GM18858 (cell line): ENCODE results near the gene SPATA33.
"Not testable (repeated sequence)": the region's sequence is repeated elsewhere in the genome, so short reads cannot be mapped to it uniquely, and the experiment has no call there.

Source experiments
- ATAC-seq: cut with Tn5 transposase; IDR thresholded peaks from one replicate; pipeline ENCODE4 v1.9.1; 2021; ENCODE audit not compliant: unreplicated experiment

Gene SPATA33

DNA sequence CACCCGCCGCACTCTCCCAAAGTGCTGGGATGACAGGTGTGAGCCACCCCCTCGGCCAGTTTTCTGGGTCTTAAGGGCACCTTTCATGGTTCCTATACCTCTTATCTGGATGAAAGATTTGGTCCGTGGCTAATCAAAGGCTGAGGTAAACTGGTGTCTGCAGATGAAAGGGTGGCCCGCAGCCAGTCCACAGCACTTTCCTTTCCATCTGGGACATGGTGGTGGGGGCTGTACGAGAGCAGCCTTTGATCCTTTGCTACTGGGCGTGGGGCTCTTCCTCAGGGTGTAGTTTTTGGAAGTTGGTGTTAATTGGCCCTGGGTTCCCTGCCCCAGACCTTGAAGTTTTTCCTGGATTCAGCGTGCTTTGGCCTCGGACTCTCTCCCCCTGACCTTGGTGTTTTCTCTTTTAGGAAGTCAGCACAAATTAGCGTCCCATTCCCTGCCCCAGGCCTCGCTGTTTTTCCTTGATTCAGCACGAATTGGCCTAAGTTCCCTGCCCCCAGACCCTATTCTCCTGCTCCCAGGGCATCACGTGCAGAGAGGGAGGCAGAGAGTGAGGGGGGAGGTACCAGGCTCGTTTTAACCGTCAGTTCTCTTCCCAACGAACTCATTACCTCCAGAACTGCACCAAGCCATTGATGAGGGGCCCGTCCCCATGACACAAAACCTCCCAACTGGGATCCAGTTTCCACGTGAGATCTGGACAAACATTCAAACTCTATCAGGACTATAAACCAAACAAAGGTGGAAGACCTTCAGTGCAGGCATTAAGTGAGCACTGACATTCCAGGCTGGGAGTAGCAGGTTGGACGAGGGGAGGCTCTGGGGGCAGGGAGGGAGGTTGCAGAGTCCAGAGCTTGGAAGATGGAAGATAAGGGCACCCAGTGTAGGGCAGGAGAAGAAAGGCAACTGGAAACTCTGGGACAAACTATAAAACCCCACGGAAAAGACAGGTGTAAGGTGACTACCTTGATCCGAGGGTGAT, 32.6 kb upstream of the SPATA33 start:
- ATAC-seq = no peak

GRCh38 chr16:89629827-89630610, 27.6 kb upstream of the SPATA33 start:
- no peak for ATAC-seq

DNA sequence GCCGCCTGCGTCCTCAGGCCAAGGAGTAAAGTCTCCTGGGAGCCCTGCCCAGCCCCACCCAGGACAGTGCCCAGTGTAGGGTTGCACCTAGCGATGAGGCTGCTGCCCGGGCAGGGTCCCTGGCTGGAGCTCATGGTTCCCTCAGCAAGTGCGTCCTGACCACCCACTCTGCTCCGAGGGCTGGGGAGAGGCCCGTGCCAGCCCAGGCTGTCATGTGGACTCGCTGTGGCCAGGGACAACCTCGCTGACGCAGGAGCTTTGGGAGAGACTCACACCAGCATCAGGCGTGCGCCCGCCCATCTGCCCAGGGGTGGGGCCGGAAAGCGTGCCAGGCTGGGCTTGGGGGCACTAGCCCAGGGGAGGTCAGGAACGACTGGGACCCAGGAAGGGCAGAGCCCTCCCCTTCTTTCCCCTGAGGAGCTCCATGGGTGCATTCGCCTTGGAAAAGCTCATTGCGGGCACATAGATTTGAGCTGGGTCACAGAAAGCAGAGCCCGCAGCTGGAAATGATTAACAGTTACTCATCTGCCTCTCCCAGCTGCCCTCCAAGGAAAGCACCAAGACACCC, 24.5 kb upstream of the SPATA33 start:
- no peak for ATAC-seq

- ATAC-seq = not testable (repeated sequence)
Observed at GRCh38 chr16:89634463-89635385, 22.9 kb upstream of the SPATA33 start.

GRCh38 chr16:89636663-89637062, 21.0 kb upstream of the SPATA33 start:
- ATAC-seq = no peak

DNA sequence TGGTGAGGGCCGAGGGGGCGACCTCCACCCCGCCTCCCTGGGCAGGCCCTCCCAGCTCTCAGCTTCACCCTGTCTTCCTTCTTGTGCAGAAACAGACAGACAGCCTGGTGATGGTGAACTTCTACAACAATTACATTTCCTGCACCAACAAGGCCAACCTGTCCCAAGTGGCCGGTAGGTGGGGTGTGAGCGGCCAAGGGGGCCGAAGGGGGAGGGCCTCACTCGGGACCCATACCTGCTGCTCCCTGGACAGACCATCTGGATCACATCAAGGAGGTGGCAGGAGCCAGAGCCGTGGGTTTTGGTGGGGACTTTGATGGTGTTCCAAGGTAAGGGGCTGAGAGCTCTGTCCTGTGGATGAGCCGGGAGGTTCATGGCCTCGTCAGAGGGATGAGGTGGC, 20.3 kb upstream of the SPATA33 start:
- no peak for ATAC-seq

DNA sequence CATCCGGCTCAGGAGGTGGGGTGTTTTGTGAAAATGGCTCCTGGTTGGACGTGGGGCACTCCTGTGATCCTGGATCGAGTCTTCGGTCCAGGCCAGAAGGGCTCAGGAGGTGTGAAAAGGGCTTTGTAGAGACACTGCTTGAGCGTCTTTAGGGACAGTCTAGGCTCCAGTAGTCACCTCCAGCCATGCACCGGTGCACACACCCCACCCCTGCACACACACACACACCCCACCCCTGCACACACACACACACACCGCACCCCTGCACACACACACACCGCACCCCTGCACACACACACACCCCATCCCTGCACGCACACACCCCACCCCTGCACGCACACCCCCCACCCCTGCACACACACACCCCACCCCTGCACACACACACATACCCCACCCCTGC, 19.2 kb upstream of the SPATA33 start:
- no peak for ATAC-seq

- no peak for ATAC-seq
Observed at GRCh38 chr16:89639385-89639784, 18.3 kb upstream of the SPATA33 start.

DNA sequence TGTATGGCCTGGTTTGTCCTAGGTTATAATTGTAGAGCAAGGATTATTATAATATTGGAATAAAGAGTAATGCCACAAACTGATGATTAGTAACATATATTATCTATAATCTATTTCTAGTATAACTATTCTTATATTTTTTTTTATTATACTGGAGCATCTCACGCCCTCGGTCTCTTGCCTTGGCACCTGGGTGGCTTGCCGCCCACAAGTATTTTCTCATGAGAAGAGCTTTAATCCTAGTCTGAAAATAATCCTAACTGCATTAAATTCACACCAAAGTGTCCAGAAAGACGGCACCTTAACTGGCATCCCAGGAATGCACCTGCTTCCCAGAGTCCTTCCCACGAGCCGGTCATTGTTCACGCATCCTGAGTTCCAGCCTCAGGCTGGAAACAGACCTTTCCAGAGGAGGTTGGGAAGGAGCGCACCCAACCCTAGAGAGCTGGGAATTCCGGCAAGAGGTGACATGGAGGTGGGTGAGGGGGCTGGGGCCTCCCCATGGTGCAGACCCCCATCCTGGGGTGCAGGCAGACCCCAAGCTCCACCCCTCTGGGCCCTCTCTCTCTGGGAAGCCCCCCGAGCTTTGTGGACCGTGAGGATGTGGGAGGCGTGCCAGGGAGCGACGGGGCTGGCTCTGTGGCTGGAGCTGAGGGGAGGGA, 16.0 kb upstream of the SPATA33 start:
- no peak for ATAC-seq

GRCh38 chr16:89642574-89642973, 15.1 kb upstream of the SPATA33 start:
- no peak for ATAC-seq

- ATAC-seq = no peak
Observed at GRCh38 chr16:89643769-89644300, 13.8 kb upstream of the SPATA33 start.

- ATAC-seq = no peak
Observed at GRCh38 chr16:89645122-89645521, 12.5 kb upstream of the SPATA33 start.

- no peak for ATAC-seq
Observed at GRCh38 chr16:89646270-89646669, 11.4 kb upstream of the SPATA33 start.

- ATAC-seq = no peak
Observed at GRCh38 chr16:89646906-89647305, 10.7 kb upstream of the SPATA33 start.

- ATAC-seq = no peak
Observed at GRCh38 chr16:89651584-89651983, 6.1 kb upstream of the SPATA33 start.

DNA sequence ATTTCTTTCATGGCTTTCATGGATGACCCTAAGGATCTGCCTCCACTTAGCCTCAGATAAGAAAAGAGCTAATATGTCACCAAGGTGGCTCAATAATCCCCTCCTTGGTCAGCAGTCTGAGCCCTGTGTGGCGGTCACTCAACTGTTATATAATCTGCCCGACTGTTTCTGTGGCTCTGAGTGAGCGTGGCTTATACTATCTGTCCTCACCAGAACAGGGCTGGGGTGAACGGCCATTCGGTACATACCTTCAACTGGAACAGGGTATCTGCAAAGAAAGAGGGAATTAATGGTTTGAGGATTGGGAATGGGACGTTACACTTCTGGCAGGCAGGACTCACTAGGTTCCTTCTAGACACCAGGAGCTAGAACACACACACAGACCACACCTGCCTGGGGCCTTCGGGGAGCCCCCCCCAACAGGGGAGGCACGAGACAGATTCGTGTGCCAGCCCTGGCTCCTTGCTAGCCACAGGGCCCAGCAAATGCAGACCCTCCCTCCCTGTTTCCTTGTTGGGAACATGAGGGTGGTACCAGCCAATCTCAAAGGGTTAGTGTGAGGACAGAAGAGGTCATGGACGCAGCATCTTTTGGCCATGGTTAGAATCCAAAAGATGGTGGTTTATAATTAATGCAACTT, 3.9 kb upstream of the SPATA33 start:
- ATAC-seq = no peak

DNA sequence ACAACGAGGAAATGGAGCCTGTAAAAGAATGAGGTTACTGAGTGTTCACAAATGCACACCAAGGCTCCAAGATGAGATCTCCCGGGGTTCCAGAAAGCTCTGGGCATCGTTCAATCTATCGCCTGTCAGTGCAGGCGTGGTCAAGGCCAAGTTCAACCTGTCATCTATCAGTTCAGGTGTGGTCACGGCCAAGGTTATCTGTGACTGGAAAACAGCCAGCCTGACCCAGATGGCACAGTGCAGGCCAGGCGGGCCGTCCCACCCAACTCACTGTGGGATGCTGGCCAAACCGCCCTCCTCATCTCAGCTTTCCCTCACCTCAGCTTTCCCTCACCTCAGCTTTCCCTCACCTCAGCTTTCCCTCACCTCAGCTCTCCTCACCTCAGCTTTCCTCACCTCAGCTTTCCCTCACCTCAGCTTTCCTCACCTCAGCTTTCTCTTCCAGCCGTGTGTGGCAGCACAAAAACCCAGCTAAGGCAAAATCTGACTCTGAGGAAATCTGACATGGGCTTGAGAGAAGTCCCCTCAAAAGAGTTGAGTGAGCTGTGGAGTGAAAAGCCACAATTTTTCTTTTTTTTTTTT, 2.5 kb upstream of the SPATA33 start:
- ATAC-seq = no peak

- ATAC-seq = no peak
Observed at GRCh38 chr16:89656435-89657121, 1.1 kb upstream of the SPATA33 start.
